Measurements from ENCODE around the gene CIB4. TPM values are rescaled to one million over a fixed set of nuclear protein-coding genes. Genes with fewer than 3 reads are reported as not detected.

Gene CIB4
- total RNA-seq, 2 experiments from 2014 or later, result not detected

GRCh38 chr2:26629346-26629630 lies 11.9 kb downstream of the CIB4 start:
- ChIA-PET CTCF (no interaction called here), POLR2A (no interaction called here)

- POLR2A ChIA-PET, result no interaction called here
These were observed 12.4 kb downstream of the CIB4 start for GRCh38 chr2:26628561-26629345.

GRCh38 chr2:26627350-26628105 lies 13.6 kb downstream of the CIB4 start:
- ChIA-PET CTCF (no interaction called here), POLR2A (no interaction called here)

More at GRCh38 chr2:26628561-26629345, 12.4 kb downstream of the CIB4 start:
- CTCF ChIA-PET, result no interaction called here

- ChIA-PET CTCF (no interaction called here), POLR2A (no interaction called here)
These were observed 14.6 kb downstream of the CIB4 start for GRCh38 chr2:26626606-26627005.

DNA sequence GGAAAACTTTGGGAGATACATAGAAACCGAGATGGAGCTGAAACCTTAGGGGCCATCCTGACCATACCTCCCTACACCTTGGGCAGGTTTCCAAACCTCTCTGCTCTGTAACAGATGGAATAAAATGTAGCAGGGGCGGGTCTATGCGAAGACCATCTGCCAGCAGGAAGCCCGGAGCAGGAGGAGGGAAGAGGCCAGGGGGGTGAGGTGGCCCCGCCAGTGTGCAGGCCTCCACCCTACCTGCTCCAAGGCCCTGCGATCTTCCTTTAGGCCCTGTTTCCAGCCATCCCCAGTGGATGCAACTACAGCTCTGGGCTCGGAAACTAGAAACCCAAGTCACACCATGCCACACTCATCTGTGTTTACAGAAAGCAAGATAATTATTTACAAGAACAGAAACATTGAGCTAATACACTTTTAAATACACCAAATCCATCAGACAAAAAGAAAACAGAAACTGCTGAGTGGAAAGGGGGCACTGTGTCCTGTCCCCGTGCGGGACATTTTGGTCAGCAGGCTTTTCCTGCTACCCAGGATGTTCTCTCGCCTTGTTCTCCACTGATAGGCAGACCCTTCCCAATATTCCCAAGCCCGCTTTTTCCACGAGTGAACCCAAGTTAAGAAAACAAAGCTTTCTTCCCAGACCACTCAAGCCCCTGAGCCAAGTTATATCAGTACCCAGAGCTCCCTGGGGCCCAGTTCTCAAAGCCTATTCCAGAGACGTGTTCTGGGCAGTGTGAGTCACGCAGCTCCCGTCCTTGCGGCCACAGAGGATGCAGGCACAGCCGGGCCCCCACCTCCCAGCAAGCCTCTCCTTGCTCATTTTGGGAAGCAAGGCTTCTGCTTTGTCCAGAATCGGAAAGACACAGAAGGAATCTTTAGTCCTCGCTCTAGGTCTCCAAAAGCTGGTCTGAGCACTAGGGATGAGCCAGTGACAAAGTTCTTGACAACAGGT lies 17.3 kb downstream of the CIB4 start:
- CTCF ChIA-PET, result interaction anchor here (1.0 kb wide), 1 partner anchor 46 kb away, joined by 4 read pairs; no protein-coding TSS in a partner anchor
- POLR2A ChIA-PET, result no interaction called here

DNA sequence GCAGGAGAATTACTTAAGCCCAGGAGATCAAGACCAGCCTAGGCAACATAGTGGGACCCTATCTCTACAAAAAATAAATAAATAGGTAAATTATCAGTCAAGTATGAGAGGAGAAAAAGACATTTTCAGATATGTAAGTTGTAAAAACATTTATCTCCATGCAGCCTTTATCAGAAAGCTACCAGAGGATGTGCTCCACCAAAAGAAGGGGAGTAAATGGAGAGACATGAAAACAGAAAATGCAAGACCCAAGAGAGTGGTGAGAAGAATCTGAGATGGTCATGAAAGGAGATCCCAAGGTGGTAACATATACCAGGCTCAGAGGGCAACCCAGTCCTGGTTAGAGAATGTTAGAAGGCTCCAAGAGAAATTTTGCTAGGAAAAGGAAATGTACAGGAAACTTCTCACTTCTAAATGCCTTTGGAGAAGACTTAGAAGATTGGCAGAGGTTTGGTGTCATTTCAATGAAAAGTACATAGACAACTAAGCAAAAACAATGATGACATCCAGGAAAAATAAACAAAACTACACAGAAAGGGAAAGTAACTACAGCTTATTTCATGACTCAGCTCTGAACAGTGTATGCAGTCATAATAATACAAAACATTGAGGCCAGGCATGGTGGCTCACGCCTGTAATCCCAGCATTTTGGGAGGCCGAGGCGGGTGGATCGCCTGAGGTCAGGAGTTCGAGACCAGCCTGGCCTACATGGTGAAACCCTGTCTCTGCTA lies 19.5 kb downstream of the CIB4 start:
- CTCF ChIA-PET, result interaction anchor here (0.7 kb wide), 1 partner anchor 325 kb away, joined by 3 read pairs; no protein-coding TSS in a partner anchor
- POLR2A ChIA-PET, result interaction anchor here (0.6 kb wide), 1 partner anchor 56 kb away, joined by 6 read pairs; no protein-coding TSS in a partner anchor

DNA sequence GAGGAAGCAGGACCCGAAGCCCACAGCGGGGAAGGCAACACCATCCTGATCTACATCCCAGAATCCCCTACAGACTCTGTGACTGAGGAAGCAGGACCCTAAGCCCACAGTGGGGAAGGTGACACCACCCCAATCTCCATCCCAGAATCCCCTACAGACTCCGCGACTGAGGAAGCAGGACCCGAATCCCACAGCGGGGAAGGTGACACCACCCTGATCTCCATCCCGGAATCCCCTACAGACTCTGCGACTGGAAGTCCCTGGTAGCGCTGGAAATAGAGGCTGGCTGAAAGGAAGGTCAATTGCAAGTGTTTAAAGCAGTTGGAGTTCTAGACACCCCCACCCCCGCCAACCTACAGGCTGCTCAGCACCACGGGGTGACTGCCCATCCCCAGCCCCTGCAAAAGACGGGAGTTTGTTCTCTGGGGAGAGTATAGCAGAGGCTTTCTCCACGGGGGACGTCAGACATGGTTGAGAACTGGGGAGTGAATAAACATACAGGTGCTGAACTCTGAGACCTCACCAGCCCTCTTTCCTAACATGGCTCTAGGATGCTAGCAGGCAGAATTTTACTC lies 21.0 kb downstream of the CIB4 start:
- ChIA-PET CTCF (no interaction called here), POLR2A (no interaction called here)

DNA sequence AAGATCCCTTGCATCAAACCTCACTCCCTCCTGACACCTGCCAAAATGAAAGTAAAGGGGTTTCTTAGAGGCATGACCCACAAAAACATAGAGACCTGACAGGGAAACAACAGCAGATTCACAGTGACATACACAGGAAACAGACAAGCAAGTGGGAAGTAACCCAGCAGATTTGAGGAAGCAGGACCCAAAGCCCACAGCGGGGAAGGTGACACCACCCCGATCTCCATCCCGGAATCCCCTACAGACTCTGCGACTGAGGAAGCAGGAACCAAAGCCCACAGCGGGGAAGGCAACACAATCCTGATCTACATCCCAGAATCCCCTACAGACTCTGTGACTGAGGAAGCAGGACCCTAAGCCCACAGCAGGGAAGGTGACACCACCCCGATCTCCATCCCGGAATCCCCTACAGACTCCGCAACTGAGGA lies 21.6 kb downstream of the CIB4 start:
- POLR2A ChIA-PET, result no interaction called here
- CTCF ChIA-PET, result no interaction called here

- ChIA-PET CTCF (no interaction called here), POLR2A (no interaction called here)
These were observed 22.1 kb downstream of the CIB4 start for GRCh38 chr2:26619096-26619495.

GRCh38 chr2:26618611-26619010 lies 22.6 kb downstream of the CIB4 start:
- POLR2A ChIA-PET, result no interaction called here
- CTCF ChIA-PET, result no interaction called here

DNA sequence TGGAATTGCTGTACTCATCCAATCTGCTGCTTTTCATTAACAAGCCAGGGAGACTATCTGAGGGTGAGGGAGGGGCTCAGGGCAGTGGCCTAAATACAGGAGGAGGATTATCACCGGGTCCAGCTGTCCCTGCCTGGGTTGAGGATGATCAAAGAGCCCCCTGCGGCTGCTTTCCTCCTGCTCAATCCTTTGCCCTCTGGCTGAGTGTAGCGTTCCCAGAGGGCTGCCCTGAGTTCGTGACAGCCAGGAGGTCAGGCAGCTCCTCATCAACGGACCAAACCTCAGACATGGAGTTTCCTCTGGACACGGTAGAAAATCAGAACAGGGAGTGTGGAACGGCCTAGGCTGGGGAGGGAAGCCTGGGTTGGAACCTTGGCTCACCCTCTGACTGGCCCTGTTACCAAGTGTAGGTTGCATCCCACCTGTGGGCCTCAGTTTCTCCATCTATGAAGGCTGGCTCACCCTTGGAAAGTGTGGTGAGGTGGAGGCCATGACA lies 23.5 kb downstream of the CIB4 start:
- CTCF ChIA-PET, result no interaction called here

GRCh38 chr2:26616706-26617587 lies 24.2 kb downstream of the CIB4 start:
- POLR2A ChIA-PET, result no interaction called here
- CTCF ChIA-PET, result interaction anchor here (0.7 to 1.1 kb wide), 2 partner anchors 11 to 129 kb away, joined by 3 read pairs; no protein-coding TSS in a partner anchor

More for the DNA sequence above, 23.5 kb downstream of the CIB4 start:
- POLR2A ChIA-PET, result no interaction called here

GRCh38 chr2:26615860-26616705 lies 25.1 kb downstream of the CIB4 start:
- CTCF ChIA-PET, result interaction anchor here (0.7 to 1.1 kb wide), 2 partner anchors 10 to 130 kb away, joined by 3 read pairs; no protein-coding TSS in a partner anchor
- POLR2A ChIA-PET, result no interaction called here

DNA sequence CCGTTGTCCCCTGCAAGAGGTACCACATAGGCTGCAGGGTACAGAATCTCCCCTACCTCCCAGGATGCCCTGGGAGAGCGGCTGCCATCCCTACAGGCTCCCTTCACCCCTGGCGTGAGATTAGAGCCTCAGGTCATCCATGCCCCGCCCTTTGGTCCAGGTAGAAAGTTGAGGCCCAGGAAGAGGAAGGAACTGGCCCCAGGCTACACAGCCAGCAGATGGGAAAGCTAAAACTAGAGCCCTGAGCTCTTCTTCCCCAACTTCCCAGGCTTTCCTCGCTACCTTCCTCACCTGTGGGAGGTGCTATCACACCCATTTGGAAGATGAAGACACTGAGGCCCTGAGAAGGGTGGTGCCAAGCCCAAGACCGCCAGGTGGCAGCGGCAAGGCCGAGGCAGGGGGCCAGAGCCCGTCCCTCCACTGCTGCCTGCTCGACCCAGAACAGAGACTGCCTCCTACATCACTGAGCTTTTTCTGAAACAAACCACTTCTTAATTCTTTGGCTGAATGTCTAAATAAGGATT lies 25.8 kb downstream of the CIB4 start:
- ChIA-PET CTCF (no interaction called here), POLR2A (no interaction called here)

DNA sequence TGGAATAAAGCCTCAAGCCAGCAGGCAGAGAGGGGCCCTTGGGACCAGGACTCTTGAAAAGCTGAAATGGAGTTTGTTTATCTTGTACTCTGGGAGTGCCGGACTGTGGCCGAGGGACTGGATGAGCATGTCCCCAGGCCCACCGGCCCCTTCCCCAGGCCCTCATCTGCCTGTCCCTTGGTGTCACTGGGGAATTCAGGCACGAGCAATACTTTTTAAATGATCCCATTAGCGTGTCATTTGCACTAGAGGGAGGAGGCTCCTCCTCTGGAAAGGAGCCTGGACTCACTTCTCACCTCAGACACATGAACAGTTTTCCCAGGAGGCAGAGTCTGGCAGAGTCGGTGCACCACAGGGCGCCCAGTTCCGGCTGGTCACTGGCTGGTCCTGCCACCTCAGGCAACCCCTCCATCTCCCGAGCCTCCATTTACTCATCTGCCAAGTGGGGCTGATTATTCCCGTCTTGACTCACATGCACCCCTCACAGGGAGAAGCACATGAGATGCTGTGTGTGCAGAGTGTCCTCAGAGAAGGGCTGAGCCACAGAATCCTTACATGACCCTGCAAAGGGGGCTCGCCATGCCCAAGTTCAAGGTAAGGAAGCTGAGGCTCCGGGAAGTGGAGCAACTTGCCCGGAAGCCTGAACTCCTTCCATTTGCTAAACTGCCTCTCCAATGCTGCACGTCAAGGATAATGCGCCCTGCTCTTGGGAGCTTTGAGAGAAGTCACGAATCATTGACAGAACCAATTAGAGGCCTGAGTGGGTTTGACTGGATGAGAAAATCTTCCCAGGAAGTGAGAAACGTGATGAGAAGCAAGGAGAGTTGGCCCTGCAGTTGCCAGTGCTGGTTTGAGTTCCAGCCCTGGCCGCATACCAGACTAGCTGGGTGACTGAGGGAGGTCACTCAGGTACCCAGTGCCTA lies 26.7 kb downstream of the CIB4 start:
- ChIA-PET CTCF (no interaction called here), POLR2A (no interaction called here)

Data from activated CD8-positive, alpha-beta memory T cell treated with anti-CD3 and anti-CD28 coated beads for 36 hours (primary cell).